CD8-positive, alpha-beta memory T cell (primary cell): ENCODE results near the gene PCDHGA5. TPM values are rescaled to one million over a fixed set of nuclear protein-coding genes. Genes with fewer than 3 reads are reported as not detected.

ENCODE experiments used
- CTCF ChIA-PET: fragments of 350-600 bp; sonication (Branson Sonifier 250); formaldehyde crosslinking; loops from one replicate; lab custom pipeline; 2021; ENCODE audit warnings: antibody characterized with exemption; lab: Charles Lee
- POLR2A ChIA-PET: fragments of 350-600 bp; sonication (Branson Sonifier 250); formaldehyde crosslinking; loops from one replicate; lab custom pipeline; 2021; ENCODE audit warnings: antibody characterized with exemption; lab: Charles Lee
- DNase-seq, 5 donors: peaks; one replicate each; pipeline versions ENCODE4 v3.0.0 to v3.0.0-alpha.2; 2020 to 2022; ENCODE audit warnings: mixed read lengths in 1 of 5
- H3K27ac ChIP-seq: one replicate; pipeline ENCODE4 v1.7.0; 2013; ENCODE audit warnings: low read depth, mild to moderate bottlenecking, low read length, moderate library complexity
- H3K27me3 ChIP-seq: 2 replicates; pipeline ENCODE4 v1.7.0; 2013; ENCODE audit warnings: low read length, mild to moderate bottlenecking; ENCODE audit not compliant: insufficient read depth, poor library complexity, severe bottlenecking
- H3K36me3 ChIP-seq: 2 replicates; pipeline ENCODE4 v1.7.0; 2013; ENCODE audit warnings: mild to moderate bottlenecking, low read length, moderate library complexity; ENCODE audit not compliant: insufficient read depth
- H3K4me1 ChIP-seq: 2 replicates; pipeline ENCODE4 v1.7.0; 2013; ENCODE audit warnings: mild to moderate bottlenecking, low read length, moderate library complexity; ENCODE audit not compliant: insufficient read depth
- H3K4me3 ChIP-seq: 2 replicates; pipeline ENCODE4 v1.7.0; 2013; ENCODE audit warnings: mild to moderate bottlenecking, low read length
- H3K9me3 ChIP-seq: 2 replicates; pipeline ENCODE4 v1.7.0; 2013; ENCODE audit warnings: mild to moderate bottlenecking, low read length
- H3K27ac Mint-ChIP-seq, 8 donors: one replicate each; pipeline ENCODE4 v1.8.0; 2020 to 2021; ENCODE audit warnings: mixed read lengths in 8 of 8, mild to moderate bottlenecking in 6 of 8, inconsistent platforms in 3 of 8, moderate library complexity in 3 of 8
- H3K27me3 Mint-ChIP-seq, 2 donors: one replicate each; pipeline ENCODE4 v1.8.0; 2020 to 2021; ENCODE audit warnings: mixed read lengths in 2 of 2, mild to moderate bottlenecking in 1 of 2, moderate library complexity in 1 of 2
- H3K36me3 Mint-ChIP-seq, 3 donors: one replicate each; pipeline ENCODE4 v1.8.0; 2020 to 2021; ENCODE audit warnings: mixed read lengths in 3 of 3, inconsistent platforms in 1 of 3, mild to moderate bottlenecking in 1 of 3
- H3K4me1 Mint-ChIP-seq, 3 donors: one replicate each; pipeline ENCODE4 v1.8.0; 2020 to 2021; ENCODE audit warnings: mixed read lengths in 3 of 3, inconsistent platforms in 1 of 3, mild to moderate bottlenecking in 1 of 3
- H3K4me3 Mint-ChIP-seq, 7 donors: one replicate each; pipeline ENCODE4 v1.8.0; 2020 to 2021; ENCODE audit warnings: mixed read lengths in 7 of 7, mild to moderate bottlenecking in 6 of 7, moderate library complexity in 4 of 7, inconsistent platforms in 2 of 7
- H3K9me3 Mint-ChIP-seq, 5 donors: one replicate each; pipeline ENCODE4 v1.8.0; 2020 to 2022; ENCODE audit warnings: mixed read lengths in 5 of 5, mild to moderate bottlenecking in 3 of 5, moderate library complexity in 2 of 5, inconsistent platforms in 1 of 5
- polyA plus RNA-seq: library from polyadenylated mRNA; unstranded; fragments of 300-500 nt; fragmentation: Illumina TruSeq; gene quantifications from one replicate; pipeline ENCODE4 v1.2.3, GENCODE V29; 2021
- total RNA-seq, 2 experiments: library from RNA; stranded (reverse); gene quantifications; one replicate each; pipeline ENCODE4 v1.2.3, GENCODE V29; 2021

The PCDHGA5 gene
- total and polyA plus RNA-seq, 3 experiments from 2014 or later = 0.09 to 0.11 TPM; not detected in 1

DNA sequence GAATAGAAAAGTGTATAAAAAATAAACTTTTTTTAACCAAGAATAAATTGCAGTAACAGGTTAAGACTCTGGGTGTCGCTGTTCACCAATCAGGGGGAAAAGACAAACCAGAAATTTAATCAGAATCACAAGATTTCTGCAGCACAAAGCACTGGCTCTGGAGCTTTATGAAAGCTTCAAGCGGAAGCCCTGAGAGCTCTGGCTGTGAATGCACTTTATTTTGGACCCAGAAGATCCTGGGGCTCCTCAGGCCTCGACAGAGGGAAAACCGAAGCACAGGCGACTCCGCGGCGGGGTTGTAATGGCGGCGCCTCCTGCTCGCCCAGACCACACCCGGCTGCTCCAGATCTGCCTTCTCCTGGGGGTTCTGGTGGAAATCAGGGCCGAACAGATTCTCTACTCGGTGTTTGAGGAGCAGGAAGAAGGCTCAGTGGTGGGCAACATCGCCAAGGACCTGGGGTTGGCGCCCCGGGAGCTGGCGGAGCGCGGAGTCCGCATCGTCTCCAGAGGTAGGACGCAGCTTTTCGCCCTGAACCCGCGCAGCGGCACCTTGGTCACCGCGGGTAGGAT is 9.0 kb upstream of the PCDHGA5 start, which contains the start of gene PCDHGA4:
TSS of gene PCDHGA4 (plus strand) at position 122 of the 570 bp plus-strand sequence. CDS start at position 209, 87 bp downstream.
- Histone ChIP-seq H3K4me3 (no peak within 1 kb of the TSS), H3K36me3 (no peaks in the 10 kb centered on the region), H3K4me1 (no peaks in the 10 kb centered on the region), H3K27me3 (peaks cover 24% of the 10 kb centered on the region), H3K9me3 (no peaks in the 10 kb centered on the region), H3K27ac (no peak within 1 kb of the TSS)
- Mint-ChIP-seq H3K4me3 (peak within 1 kb of the TSS in 4 of 7 donors; percentile 6 to 45 (median 42)), H3K9me3 (peaks cover 0 to 55% (median 33%) of the 10 kb centered on the region in 5 donors), H3K4me1 (peaks cover 0 to 2% (median 2%) of the 10 kb centered on the region in 3 donors), H3K27ac (no peak within 1 kb of the TSS), H3K27me3 (peaks cover 56 to 76% of the 10 kb centered on the region in 2 donors), H3K36me3 (peaks cover 2 to 16% (median 5%) of the 10 kb centered on the region in 3 donors)
- POLR2A ChIA-PET = no interaction called here
- CTCF ChIA-PET = interaction anchor here (1.0 to 1.6 kb wide), 2 partner anchors 9 to 20 kb away, joined by 3 to 4 read pairs; partner anchors contain the start of gene PCDHGA5
- no peak for DNase-seq

DNA sequence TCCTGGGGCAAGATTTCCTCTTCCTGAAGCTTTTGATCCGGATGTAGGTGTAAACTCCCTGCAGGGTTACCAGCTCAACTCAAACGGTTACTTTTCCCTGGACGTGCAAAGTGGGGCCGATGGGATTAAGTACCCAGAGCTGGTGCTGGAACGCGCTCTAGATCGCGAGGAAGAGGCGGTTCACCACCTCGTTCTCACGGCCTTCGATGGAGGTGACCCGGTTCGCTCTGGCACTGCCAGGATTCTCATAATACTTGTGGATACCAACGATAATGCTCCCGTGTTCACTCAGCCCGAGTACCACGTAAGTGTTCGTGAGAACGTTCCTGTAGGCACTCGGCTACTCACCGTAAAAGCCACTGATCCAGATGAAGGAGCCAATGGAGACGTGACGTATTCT is 8.3 kb upstream of the PCDHGA5 start:
- ChIA-PET POLR2A (no interaction called here), CTCF (interaction anchor here (1.6 kb wide), 1 partner anchor 19 kb away, joined by 4 read pairs; no protein-coding TSS in a partner anchor)
- peaks cover 56 to 76% of the 10 kb centered on the region in 2 donors for H3K27me3 Mint-ChIP-seq
- no peak overlapping the region for H3K27ac Mint-ChIP-seq
- no peak overlapping the region for H3K4me3 ChIP-seq
- peaks cover 0 to 55% (median 29%) of the 10 kb centered on the region in 5 donors for H3K9me3 Mint-ChIP-seq
- no peak overlapping the region for H3K27ac ChIP-seq
- H3K9me3 ChIP-seq = no peaks in the 10 kb centered on the region
- no peaks in the 10 kb centered on the region for H3K36me3 ChIP-seq
- DNase-seq = no peak
- no peak overlapping the region for H3K4me3 Mint-ChIP-seq
- H3K27me3 ChIP-seq = peaks cover 23% of the 10 kb centered on the region
- H3K4me1 ChIP-seq = no peaks in the 10 kb centered on the region
- peaks cover 0 to 8% (median 2%) of the 10 kb centered on the region in 3 donors for H3K4me1 Mint-ChIP-seq
- H3K36me3 Mint-ChIP-seq = peaks cover 3 to 16% (median 4%) of the 10 kb centered on the region in 3 donors

DNA sequence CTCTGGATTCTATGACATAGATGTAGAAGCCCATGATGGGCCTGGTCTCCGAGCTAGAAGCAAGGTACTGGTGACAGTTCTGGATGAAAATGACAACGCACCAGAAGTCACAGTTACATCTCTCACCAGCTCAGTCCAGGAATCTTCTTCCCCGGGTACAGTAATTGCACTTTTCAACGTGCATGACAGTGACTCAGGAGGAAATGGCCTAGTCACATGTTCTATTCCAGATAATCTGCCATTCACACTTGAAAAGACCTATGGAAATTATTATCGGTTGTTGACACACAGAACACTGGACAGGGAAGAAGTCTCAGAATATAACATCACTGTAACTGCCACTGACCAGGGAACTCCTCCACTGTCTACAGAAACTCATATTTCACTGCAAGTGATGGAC is 7.8 kb upstream of the PCDHGA5 start:
- no peak overlapping the region for H3K27ac ChIP-seq
- Mint-ChIP-seq H3K27ac (no peak overlapping the region), H3K4me3 (peak overlapping the region in 3 of 7 donors; percentile 2 to 30 (median 4)), H3K9me3 (peaks cover 0 to 55% (median 34%) of the 10 kb centered on the region in 5 donors), H3K36me3 (peaks cover 4 to 19% (median 6%) of the 10 kb centered on the region in 3 donors), H3K4me1 (peaks cover 0 to 10% (median 2%) of the 10 kb centered on the region in 3 donors), H3K27me3 (peaks cover 53 to 76% of the 10 kb centered on the region in 2 donors)
- H3K36me3 ChIP-seq = no peaks in the 10 kb centered on the region
- CTCF ChIA-PET = interaction anchor here (1.6 kb wide), 1 partner anchor 19 kb away, joined by 4 read pairs; no protein-coding TSS in a partner anchor
- no peak overlapping the region for H3K4me3 ChIP-seq
- H3K27me3 ChIP-seq = peaks cover 18% of the 10 kb centered on the region
- no peaks in the 10 kb centered on the region for H3K9me3 ChIP-seq
- POLR2A ChIA-PET = no interaction called here
- no peaks in the 10 kb centered on the region for H3K4me1 ChIP-seq
- no peak for DNase-seq

DNA sequence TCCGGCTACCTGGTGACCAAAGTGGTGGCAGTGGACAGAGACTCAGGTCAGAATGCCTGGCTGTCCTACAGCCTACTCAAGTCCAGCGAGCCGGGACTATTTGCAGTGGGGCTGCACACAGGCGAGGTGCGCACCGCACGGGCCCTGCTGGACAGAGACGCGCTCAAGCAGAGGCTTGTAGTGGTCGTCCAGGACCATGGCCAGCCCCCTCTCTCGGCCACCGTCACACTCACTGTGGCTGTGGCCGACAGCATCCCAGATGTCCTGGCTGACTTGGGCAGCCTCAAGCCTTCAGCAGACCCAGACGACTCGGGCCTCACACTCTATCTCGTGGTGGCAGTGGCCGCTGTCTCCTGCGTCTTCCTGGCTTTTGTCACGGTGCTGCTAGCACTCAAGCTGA is 7.0 kb upstream of the PCDHGA5 start:
- H3K27me3 Mint-ChIP-seq = peaks cover 55 to 76% of the 10 kb centered on the region in 2 donors
- H3K4me3 Mint-ChIP-seq = no peak overlapping the region
- ChIA-PET POLR2A (no interaction called here), CTCF (no interaction called here)
- Histone ChIP-seq H3K27me3 (peaks cover 15% of the 10 kb centered on the region), H3K36me3 (no peaks in the 10 kb centered on the region), H3K4me3 (no peak overlapping the region), H3K27ac (no peak overlapping the region), H3K4me1 (no peaks in the 10 kb centered on the region), H3K9me3 (no peaks in the 10 kb centered on the region)
- H3K36me3 Mint-ChIP-seq = peaks cover 4 to 22% (median 6%) of the 10 kb centered on the region in 3 donors
- DNase-seq = no peak
- peaks cover under 1 to 54% (median 36%) of the 10 kb centered on the region in 5 donors for H3K9me3 Mint-ChIP-seq
- H3K27ac Mint-ChIP-seq = no peak overlapping the region
- peaks cover 0 to 10% (median 2%) of the 10 kb centered on the region in 3 donors for H3K4me1 Mint-ChIP-seq

DNA sequence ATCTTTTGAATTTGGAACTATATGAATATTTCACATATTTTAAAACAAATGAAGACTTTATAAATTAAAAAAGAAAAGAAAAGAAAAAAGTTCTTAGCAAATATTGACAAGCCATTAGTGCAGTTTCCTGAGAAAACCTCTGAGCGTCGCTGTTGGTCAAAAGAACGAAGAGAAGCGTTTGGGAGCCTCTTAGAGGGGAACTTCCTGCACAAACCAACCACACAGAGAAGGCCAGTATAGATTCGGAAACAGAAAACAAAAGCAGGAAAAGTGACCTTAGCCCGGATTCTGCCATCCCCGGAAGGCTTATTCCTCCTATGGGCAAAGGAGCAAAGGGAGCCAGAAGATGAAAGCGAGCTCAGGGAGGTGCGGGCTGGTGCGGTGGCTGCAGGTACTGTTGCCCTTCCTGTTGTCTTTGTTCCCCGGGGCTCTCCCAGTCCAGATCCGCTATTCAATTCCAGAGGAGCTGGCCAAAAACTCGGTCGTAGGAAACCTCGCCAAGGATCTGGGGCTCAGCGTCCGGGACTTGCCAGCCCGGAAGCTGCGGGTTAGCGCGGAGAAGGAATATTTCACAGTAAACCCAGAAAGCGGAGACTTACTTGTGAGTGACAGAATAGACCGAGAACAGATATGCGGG is 4.1 kb upstream of the PCDHGA5 start, which contains the start of gene PCDHGB2:
TSS of gene PCDHGB2 (plus strand) at position 205 of the 637 bp plus-strand sequence. CDS start at position 347, 142 bp downstream.
- ChIA-PET POLR2A (no interaction called here), CTCF (interaction anchor here (1.1 to 1.4 kb wide), 2 partner anchors 41 to 204 kb away, joined by 3 to 4 read pairs; no protein-coding TSS in a partner anchor)
- Histone ChIP-seq H3K4me3 (peak within 1 kb of the TSS; percentile 37), H3K9me3 (peaks cover 7% of the 10 kb centered on the region), H3K27me3 (peaks cover 18% of the 10 kb centered on the region), H3K27ac (no peak within 1 kb of the TSS), H3K4me1 (no peaks in the 10 kb centered on the region), H3K36me3 (no peaks in the 10 kb centered on the region)
- H3K9me3 Mint-ChIP-seq = peaks cover 21 to 65% (median 53%) of the 10 kb centered on the region in 5 donors
- H3K36me3 Mint-ChIP-seq = peaks cover 3 to 20% (median 3%) of the 10 kb centered on the region in 3 donors
- peak within 1 kb of the TSS; percentile 71 to 90 (median 82) for H3K4me3 Mint-ChIP-seq
- H3K27me3 Mint-ChIP-seq = peaks cover 70 to 81% of the 10 kb centered on the region in 2 donors
- H3K4me1 Mint-ChIP-seq = peaks cover 0 to 10% (median 2%) of the 10 kb centered on the region in 3 donors
- DNase-seq = peak in 1 of 5 donors; percentile 22
- H3K27ac Mint-ChIP-seq = peak within 1 kb of the TSS in 3 of 8 donors; percentile 37 to 72 (median 43)

DNA sequence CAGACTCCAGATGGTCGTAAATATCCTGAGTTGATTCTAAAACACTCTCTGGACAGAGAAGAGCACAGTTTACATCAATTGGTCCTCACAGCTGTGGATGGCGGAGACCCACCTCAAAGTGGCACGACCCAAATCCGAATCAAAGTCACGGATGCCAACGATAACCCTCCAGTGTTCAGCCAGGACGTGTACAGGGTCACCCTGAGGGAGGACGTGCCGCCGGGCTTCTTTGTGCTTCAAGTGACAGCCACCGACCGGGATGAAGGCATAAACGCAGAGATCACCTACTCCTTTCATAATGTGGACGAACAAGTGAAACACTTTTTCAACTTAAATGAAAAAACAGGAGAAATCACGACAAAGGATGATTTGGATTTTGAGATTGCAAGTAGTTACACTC is 3.3 kb upstream of the PCDHGA5 start:
- POLR2A ChIA-PET = no interaction called here
- H3K27me3 Mint-ChIP-seq = peaks cover 70 to 84% of the 10 kb centered on the region in 2 donors
- H3K36me3 ChIP-seq = no peaks in the 10 kb centered on the region
- no peak for DNase-seq
- H3K4me3 Mint-ChIP-seq = peak overlapping the region in 1 of 7 donors; percentile 90
- peak overlapping the region in 2 of 8 donors; percentile 43 to 55 for H3K27ac Mint-ChIP-seq
- H3K4me3 ChIP-seq = no peak overlapping the region
- CTCF ChIA-PET = interaction anchor here (1.1 to 1.4 kb wide), 2 partner anchors 42 to 203 kb away, joined by 3 to 4 read pairs; no protein-coding TSS in a partner anchor
- H3K4me1 ChIP-seq = no peaks in the 10 kb centered on the region
- H3K4me1 Mint-ChIP-seq = peaks cover 0 to 10% (median 2%) of the 10 kb centered on the region in 3 donors
- H3K9me3 ChIP-seq = peaks cover 13% of the 10 kb centered on the region
- H3K9me3 Mint-ChIP-seq = peaks cover 21 to 67% (median 60%) of the 10 kb centered on the region in 5 donors
- no peak overlapping the region for H3K27ac ChIP-seq
- H3K36me3 Mint-ChIP-seq = peaks cover 3 to 25% (median 3%) of the 10 kb centered on the region in 3 donors
- peaks cover 23% of the 10 kb centered on the region for H3K27me3 ChIP-seq

DNA sequence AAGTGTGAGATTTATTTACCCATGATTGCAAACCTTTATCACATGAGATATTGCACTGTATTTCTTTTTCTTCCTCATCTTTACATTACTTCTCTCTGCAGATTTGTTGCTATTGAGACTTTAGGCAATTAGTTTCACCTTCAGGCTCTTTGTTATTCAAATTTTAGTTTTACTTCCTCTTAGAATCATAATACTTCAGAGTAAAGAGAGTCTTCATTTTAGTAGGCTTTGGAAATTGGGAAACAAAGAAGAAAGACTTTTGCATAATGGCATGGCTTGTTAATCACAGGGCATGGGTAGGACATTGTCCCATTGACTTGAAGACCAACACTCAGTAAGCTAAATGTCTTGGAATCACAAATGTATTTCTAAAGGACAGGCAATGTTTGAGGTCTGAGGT is 1.2 kb upstream of the PCDHGA5 start:
- peaks cover 0 to 10% (median 2%) of the 10 kb centered on the region in 3 donors for H3K4me1 Mint-ChIP-seq
- POLR2A ChIA-PET = no interaction called here

More for the DNA sequence above, 1.2 kb upstream of the PCDHGA5 start:
- Mint-ChIP-seq H3K4me3 (no peak overlapping the region), H3K27ac (peak overlapping the region in 1 of 8 donors; percentile 64), H3K27me3 (peaks cover 71 to 78% of the 10 kb centered on the region in 2 donors), H3K9me3 (peaks cover 22 to 62% (median 57%) of the 10 kb centered on the region in 5 donors), H3K36me3 (peaks cover 3 to 22% (median 3%) of the 10 kb centered on the region in 3 donors)
- Histone ChIP-seq H3K9me3 (peaks cover 13% of the 10 kb centered on the region), H3K4me1 (no peaks in the 10 kb centered on the region), H3K4me3 (no peak overlapping the region), H3K36me3 (no peaks in the 10 kb centered on the region), H3K27ac (no peak overlapping the region), H3K27me3 (peaks cover 28% of the 10 kb centered on the region)
- CTCF ChIA-PET = no interaction called here
- DNase-seq = no peak
